GF-D8 (cell line): ENCODE measurements around the gene GPRC5D.

Experiments
- DNase-seq: peaks from one replicate; lab custom pipeline; 2025; lab: John Stamatoyannopoulos, UW

Gene GPRC5D

DNA sequence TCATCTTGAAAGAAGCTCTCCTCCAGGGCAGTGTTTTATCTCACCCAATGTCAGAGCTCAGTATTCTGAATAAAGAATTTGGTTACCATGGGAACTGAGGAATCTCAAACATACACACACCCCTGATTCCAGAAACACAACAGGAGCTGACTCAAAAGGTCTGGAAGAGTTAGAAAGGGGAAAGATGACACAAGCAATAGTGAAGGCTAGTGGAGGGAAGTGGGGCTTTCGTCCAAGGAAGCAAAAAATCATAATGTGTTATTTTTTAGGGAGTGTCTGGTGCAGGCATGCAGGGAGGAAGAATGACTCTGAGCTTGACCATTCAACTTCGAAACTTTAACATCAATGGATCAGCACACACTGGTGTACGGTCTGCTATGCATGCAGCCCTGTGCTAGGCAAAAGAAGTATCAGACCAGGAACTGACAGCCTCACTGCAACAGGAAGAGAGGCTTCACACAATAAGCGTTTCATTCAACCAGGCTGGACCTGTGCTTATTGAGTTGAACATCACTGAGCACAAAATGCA lies 27.8 kb upstream of the GPRC5D start:
- DNase-seq = no peak

DNA sequence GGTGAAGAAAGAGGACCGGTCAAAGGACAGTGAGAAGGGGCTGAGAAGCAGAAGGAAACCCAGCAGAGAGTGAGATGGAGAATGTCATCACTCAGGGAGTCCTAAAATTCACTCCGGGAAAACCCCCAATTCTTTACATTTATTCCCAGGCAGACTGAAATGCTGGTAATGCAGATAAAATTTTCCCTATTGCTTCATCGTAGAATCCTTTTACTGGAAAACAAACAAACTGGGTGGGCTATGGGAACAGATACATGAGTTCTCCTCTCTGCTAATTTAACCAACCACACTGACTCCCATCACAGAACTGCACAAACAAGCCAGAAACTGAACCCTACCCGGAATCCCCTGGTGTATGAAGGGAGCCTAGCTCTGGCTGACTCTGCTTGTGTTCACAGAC lies 27.2 kb upstream of the GPRC5D start:
- DNase-seq = no peak

DNA sequence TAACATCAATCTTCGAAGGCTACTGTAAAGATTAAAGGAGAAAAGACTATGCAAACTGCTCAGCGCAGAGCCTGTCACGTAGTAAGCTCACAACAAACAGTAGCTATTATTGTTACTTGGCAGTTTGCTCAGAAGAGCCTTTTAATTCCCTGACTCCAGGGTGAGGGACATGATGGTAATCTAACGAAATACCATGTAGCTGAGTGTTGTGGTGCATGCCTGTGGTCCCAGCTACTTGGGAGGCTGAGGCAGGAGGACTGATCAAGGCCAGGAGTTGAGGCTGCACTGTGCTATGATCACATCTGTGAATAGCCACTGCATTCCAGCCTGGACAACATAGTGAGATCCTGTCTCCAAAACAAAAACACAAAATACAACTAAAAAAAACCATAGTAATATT lies 25.3 kb upstream of the GPRC5D start:
- DNase-seq = no peak

DNA sequence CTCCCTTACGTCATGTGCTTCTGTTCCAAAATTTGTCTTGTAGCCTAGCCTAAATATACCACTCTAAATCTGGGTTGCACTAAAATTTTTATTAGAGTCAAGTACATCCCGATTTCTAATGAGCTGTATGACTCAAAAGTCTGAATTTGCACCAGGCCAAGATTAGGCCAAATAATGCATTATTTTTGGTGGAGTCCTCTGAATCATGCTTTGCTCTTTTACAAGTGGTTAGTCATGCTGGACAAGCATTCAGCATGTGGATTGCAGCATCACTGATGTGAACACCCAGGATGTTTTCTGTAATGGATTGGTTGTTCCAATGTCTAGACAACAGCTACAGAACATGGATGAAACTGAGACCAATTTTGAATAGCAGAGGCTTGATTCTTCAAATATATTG lies 24.4 kb upstream of the GPRC5D start:
- no peak for DNase-seq

DNA sequence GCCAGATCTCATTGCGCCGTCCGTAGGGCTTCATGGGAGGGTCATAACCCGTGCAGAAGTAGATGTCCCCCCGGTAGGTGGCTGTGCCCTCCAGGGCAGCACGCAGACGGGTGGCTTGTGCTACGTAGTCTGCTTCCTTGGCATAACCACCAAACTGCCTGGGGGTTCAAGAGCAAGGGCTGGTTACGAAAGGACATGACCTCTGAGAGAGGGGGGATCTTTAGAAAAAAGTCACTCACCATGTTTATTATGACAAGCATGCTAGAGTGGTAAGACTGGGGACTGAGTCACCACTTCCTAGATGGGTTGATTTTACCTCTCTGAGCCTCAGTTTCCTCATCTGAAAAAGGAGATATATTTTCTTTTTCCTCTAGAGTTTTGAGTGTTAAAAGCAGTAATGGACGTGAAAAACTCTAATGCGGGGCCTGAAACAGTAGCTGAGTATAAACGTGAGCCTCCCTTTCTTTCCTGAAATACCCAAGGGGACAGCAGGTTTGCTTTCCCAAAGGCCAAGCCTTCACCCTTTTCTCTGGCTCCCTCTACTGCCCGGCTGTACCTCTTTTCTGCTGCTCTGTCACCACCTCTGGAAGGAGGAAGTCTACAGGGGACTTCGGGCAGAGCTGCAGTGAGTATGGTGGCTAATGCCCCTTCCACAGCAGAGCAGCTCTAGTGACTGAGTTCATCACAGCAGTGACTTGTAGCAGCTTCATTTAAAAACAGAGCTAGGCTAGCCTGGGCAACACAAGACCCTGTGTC lies 23.5 kb upstream of the GPRC5D start:
- DNase-seq = no peak

DNA sequence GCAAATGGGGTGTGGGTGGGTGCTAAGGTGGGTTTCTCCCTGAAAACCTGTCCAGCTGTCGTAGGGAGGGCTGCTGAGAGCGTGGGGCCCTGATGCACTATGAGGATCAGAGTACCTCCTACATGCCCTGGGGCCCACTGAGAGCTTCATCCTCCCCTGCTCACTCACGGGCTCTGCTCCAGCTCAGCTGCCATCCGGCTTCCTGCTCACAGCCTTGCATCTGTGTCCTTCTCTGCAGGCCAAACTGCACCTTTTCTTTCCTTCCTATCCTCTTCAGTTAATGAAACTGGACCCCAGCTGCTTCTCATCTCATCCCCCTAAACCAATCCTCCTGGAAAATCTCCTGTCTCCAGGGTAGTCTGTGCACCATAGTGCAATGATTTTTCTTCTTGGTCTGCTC lies 22.2 kb upstream of the GPRC5D start:
- no peak for DNase-seq

DNA sequence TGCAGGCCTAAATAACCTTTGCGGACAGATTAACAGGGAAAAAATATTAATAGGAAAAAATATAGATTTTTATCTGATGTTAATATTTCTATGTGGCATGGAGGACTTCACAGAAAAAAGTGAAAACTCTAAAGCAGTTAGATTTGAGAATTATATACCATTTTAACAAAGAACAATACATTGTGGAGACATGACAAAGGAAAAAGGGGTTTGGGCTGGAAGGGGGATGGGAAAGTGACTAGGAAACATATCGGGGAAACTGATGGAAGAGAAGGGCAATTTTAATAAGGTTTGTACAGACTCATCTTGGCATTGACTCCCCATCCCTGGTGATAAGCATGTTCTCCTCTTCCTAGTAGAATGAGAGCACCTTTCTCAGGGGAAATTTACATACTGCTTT lies 21.0 kb upstream of the GPRC5D start:
- no peak for DNase-seq

DNA sequence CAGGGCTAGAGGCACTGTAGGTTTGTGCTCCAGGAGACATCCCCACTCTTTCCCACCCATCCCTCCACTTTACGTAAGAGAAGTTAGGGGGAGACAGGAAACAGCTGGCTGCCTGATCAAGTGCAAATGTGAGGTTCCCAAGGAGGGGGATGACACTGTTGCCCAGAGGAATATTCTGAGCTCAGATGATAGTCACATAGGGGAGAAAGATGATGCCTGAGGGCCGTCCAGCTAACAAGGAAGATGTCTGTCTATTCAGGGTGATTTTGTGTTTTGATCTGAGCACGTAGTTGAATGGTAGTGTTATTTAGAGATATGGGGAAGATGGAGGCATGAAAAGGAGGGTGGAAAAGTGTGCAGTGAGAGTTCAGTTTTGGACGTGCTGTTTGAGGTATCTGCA lies 13.9 kb upstream of the GPRC5D start:
- no peak for DNase-seq

DNA sequence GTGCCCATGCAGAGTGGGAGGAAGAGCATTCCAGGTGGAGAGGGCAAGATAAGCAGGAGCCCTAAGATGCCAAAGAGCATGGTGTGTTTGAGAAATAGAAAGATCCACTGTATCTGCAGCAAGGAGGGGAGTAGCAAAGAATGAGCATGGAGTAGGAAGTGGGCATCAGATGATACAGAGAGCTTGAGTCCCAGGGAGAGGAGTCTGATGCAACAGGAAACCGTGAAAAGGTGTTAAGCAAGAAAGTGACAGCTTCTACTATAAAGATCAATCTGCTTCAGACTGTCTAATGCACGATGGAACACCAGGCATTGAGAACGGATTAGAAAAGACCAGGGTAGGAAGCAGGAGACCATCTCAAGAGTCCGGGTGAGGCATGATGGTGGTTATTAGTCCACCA lies 12.3 kb upstream of the GPRC5D start:
- DNase-seq = peak; percentile 21

DNA sequence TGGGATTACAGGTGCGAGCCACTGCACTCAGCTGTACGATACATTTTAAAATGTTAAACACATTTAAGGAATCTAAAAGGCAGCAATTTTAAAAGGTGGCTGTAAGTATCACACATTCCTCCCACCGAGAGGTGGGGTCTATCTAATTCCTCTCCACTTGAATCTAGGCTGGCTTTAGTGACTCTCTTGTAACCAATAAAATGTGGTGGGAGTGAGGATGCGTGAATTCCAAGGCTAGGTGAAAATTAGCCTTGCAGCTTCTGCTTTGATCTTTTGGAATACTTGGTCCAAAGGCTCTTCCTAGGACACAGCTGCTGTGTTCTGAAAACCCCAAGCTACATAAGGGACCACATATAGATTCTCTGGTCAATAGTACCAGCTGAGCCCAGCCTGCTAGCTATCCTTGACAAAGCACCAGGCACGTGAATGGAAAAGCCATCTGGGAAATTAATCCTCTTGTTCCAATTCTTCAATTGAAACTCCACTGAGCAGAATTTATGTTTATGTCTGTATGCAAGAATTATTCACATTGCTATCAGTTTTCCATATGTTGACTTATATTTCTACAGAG lies 8.8 kb upstream of the GPRC5D start:
- DNase-seq = no peak

DNA sequence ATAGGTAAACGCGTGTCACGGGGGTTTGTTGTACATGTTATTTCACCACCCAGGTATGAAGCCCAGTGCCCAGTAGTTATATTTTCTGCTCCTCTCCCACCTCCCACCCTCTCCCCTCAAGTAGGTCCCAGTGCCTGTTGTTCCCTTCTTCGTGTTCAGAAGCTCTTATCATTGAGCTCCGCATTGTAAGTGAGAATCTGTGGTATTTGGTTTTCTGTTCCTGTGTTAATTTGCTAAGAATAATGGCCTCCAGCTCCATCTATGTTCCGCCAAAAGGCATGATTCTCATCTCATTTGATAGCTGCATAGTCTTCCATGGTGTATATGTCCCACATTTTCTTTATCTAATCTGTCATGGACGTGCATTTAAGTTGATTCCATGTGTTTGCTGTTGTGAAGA lies 6.9 kb upstream of the GPRC5D start:
- DNase-seq = no peak

DNA sequence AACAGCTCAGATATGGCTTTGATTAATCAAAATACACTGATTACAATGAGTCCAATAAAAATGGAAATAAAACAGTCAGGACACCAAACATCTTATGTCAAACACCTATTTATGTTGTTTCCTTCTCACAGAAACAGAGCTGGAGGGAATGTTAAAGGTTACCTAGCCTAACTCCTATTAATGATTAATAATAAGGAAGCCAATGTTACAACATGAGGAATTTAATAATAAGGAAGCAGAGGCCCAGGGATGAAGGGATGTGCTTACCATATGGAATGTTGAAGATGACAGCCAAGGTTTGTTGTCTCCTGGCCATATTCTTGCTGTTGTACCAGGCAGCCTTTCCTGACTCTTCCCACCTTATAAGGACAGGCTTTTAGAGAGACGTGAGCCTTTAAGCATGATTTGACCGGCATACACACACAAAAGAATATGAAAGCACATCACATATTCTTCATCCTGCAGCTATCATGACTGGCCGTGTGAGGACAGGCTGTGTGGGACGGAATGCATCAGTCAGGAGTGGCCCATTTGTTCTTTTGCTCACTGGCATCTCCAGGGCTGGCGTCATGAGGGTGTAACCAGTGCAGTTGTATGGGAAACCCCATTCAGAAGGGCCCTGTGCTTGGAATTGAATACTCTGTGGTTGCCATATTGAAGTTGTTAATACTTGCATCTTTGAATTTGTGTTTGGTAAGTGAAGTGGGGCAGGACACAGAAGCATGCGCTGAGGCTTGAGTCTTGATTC lies 3.1 kb upstream of the GPRC5D start:
- no peak for DNase-seq

DNA sequence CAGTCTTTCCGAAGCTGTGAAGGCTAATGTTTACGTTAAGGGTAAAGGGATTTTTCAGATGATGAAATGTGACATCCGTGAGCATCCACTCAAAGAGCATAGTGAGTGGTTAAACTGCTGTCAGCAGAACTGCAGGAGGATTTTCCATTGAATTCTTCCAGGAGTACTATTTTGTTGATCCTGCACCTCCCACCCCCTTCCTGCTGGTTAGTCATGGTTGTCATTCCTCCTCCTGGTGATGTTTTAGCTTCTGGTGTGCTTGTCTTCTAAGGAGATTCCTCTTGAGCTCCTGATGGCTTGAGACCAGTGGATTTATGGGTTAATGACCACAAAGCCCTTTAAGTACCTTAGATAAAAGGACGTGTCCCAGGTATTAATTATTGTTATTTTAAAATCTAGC lies 2.4 kb upstream of the GPRC5D start:
- no peak for DNase-seq

DNA sequence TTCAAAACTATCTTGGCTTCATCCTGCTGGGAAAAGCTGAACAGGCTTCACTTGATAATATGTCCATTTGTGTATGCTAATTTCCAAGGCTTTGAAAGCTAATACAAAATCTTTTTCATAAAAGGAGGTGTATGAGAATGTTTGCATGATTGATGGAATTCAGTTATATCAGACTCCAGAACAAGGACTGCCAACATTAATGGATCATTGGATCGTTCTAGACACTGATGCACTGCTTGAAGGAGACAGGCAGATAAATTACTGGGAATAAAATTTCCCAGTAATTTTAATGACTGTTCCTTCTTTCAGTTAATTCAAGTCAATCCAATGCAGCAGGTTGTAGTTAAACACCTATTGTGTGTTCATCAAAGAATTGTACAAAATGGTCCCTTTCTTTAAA lies 466 bp downstream of the GPRC5D start:
- DNase-seq = no peak

DNA sequence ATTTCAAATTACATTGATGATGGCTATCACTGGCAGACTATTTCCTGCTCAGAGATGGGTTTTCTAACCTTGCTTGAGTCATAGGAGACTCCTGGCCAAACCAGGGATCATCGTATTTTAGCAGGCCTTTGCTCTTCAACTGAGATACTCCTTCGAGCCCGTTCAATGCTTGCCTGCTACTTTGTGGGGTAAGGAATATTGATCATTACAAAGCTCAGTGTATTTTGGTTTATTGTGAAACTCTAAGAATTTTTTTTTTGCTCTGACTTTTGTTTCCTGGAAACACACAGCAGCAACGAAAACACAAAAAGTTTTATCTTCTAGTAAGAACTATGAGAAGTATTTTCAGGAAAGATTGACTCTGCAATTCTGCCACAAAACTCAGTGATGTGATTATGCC lies 4.1 kb downstream of the GPRC5D start:
- no peak for DNase-seq

DNA sequence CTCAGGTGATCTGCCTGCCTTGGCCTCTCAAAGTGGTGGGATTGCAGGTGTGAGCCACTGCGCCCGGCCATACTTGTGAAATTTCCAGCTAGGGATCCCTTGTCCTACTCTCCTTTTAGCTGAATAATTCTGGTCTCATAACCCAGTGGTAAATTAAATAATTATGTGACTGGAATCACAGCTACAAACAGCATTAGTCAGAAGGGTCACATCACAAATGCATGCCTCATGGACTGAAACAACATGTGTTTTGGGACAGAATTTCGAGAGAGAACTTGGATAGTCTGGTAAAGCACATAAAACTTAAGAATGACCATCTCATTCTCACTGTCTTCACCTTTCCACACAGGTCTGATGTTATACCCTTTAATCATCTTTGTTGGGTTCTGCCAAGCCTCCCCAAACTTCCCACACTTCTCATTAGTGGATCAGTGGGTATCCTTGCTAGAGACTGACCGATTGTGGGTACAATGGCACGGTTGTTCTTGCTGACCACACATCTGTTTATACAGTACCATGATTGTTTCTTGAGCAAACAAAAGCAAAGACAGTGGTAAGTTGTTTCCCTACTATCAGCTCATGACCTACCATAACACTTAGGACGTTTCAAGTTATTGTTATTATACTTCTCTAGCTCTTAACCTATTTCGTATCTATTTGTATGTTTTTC lies 5.1 kb downstream of the GPRC5D start:
- no peak for DNase-seq

DNA sequence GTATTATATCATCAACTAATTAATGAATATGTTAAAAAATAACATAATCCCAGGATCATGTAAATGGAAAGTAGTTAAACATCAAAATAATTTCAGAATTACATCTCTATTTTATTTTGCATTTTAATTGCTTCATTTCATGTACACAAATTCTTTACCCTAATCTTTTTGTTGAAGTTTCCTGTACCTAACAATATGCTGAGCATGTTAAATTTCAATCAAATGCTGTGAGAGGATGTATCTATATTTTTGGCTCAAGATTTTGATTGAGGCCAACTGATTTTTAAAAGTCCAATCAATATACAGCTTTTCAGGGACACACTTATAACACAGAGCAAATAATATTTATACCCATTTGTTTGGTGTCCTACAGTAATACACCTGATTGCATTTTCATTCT lies 6.4 kb downstream of the GPRC5D start:
- no peak for DNase-seq

DNA sequence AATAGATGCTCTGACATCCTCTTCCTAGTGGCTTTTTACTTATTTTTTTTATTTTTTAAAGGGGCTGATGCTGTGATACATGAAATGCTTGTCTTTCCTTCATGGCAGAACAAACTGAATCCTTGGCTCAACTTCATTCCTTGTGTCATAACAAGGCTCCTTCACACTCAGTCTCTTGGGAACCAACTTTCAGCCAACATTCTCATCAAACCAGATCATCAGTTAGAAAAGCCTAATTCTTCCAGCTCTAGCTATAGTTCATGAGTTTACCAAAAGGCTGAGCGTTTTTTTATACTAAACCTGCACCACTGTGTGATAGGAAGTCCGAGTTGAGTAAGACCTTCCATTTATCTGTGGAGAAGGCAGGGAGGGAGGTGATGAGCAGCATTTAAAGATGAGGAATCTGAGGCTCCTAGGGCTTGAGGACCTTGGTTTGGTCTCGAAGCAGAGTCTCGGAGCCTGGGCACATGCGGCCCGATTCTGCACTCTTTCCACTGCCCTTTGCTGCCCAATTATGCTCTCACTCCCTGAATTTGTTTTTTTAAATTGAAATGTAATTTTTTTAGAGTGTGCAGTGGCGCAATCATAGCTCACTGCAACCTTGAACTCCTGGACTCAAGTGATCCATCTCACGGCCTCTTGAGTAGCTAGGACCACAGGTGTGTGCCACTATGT lies 8.2 kb downstream of the GPRC5D start:
- DNase-seq = no peak

DNA sequence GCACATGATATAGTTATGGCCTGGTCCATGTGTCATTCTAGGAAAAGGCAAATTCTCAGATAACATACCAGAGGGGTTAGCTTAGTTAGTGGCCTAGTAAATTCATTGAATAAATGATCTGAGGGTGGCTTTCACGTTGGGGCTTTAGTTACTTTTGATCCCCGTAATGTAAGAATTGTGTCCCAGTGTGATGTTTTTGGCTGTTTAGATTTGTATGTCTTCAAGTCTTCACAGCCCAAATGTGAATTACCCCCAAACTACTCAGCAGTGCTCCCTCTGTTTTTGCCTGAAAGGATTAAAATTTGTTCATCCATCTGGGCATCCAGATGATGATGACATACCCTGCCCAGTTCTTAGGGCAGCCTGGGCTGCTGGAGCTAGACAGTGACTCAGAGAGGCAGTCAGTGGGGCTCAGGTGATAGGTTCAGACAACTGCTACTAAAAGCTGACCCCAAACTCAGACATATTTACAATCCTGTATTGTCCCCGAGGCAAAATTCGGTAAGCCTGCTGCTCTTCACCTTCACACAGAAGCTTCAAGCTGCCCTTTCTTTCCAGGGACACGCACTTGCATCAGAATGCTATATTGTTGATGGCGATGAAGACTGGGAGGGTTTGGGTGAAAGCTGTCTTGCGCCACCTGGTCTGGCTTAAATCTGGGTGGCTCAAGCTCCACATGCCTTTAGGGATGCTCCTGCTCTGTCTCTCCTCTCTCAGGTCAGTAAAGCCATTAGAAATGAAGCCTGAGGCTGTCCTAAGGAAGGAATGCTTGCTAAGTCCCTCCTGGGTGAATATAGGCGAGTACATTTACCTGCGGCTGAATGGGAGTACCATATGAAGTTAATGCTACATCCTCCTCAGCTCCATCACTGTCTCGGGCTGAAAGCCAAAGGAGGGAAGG lies 10.3 kb downstream of the GPRC5D start:
- DNase-seq = no peak

DNA sequence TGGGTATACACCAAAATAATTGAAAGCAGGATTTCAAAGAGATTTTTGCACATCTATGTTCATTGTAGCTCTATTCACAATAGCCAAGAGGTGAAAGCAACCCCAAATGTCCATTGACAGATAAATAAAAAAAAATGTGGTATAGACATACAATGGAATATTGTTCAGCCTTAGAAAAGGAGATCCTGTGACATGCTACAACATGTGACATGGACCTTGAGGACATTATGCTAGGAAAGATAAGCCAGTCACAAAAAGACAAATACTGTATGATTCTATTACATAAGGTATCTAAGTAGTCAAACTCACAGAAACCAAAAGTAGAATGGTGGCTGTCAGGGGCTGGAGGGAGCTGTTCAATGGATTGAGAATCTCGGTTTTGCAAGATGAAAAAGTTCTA lies 12.1 kb downstream of the GPRC5D start:
- no peak for DNase-seq

DNA sequence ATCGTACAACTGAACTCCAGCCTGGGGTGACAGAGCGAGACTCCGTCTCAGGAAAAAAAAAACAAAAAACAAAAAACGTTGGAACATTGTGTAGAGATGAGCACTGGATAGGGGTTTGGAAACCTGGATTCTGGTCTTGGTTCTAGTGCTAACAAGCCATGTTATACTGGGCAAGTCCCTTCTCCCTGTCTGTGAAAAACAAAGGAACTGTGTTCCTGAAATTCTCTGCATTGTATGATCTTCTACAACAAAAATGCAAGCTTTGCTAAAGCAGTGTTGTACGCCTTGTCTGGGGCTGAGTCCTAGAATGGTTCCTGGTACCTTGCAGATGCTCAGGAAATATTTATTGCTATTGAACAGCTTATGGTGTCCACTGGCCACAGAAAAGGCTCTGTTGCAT lies 13.4 kb downstream of the GPRC5D start:
- DNase-seq = no peak
